Stimulated activated CD4-positive, alpha-beta T cell treated with anti-CD3 and anti-CD28 coated beads, TNF-alpha, amount 100 ng/mL, for 48 hours (primary cell): ENCODE results near the gene KIAA0753.

Source experiments
- DNase-seq, 3 donors: peaks; one replicate each; pipeline ENCODE4 v3.0.0-alpha.2; 2020; ENCODE audit warnings: low read depth in 3 of 3

KIAA0753 gene

GRCh38 chr17:6570731-6571451 is 69.6 kb downstream of the KIAA0753 start:
- no peak for DNase-seq

- DNase-seq: no peak
Observed at GRCh38 chr17:6569370-6570285, 70.9 kb downstream of the KIAA0753 start.

- DNase-seq: no peak
Observed at GRCh38 chr17:6568184-6568758, 72.2 kb downstream of the KIAA0753 start.

- no peak for DNase-seq
Observed at GRCh38 chr17:6567528-6568183, 72.9 kb downstream of the KIAA0753 start.

- DNase-seq: no peak
Observed at GRCh38 chr17:6561446-6561845, 79.1 kb downstream of the KIAA0753 start.

- DNase-seq: no peak
Observed at GRCh38 chr17:6560496-6560895, 80.0 kb downstream of the KIAA0753 start.

GRCh38 chr17:6559753-6560215 is 80.7 kb downstream of the KIAA0753 start:
- DNase-seq: no peak

GRCh38 chr17:6558932-6559752 is 81.4 kb downstream of the KIAA0753 start:
- DNase-seq: no peak

- no peak for DNase-seq
Observed at GRCh38 chr17:6558276-6558675, 82.2 kb downstream of the KIAA0753 start.

GRCh38 chr17:6557040-6557438 is 83.5 kb downstream of the KIAA0753 start:
- no peak for DNase-seq

- DNase-seq: no peak
Observed at GRCh38 chr17:6556121-6557039, 84.1 kb downstream of the KIAA0753 start, which contains the start of gene PITPNM3. PITPNM3 (minus strand) TSS chr17:6556555; CDS start chr17:6556406, 149 bp downstream.

- DNase-seq: no peak
Observed at GRCh38 chr17:6555331-6556120, 85.0 kb downstream of the KIAA0753 start.

GRCh38 chr17:6554871-6555330 is 85.6 kb downstream of the KIAA0753 start:
- no peak for DNase-seq

- DNase-seq: no peak
Observed at GRCh38 chr17:6554342-6554741, 86.2 kb downstream of the KIAA0753 start.

- no peak for DNase-seq
Observed at GRCh38 chr17:6551869-6552531, 88.5 kb downstream of the KIAA0753 start.

- no peak for DNase-seq
Observed at GRCh38 chr17:6551356-6551755, 89.2 kb downstream of the KIAA0753 start.

GRCh38 chr17:6549384-6550036 is 91.0 kb downstream of the KIAA0753 start:
- DNase-seq: no peak
